Measurements from ENCODE around the gene CAV3.

GRCh38 chr3:8757551-8758518 lies 24.2 kb downstream of the CAV3 start:
- TF ChIP-seq CTCF (IDR thresholded peaks at IDR 0.05; ENCODE audit: extremely low read depth in 1 of 2, insufficient read depth in 1 of 2, low read depth in 1 of 2, low read length in 2 of 2), result no peak
- no peak for TF ChIP-seq POLR2A (IDR thresholded peaks at IDR 0.05; ENCODE audit: low read depth, low read length)
- TF ChIP-seq EZH2 (IDR thresholded peaks at IDR 0.05; ENCODE audit: borderline replicate concordance, low read depth, low read length, severe bottlenecking), result no peak
- no peak for TF ChIP-seq MAX (IDR thresholded peaks at IDR 0.05; ENCODE audit: insufficient read depth, insufficient read length)
- TF ChIP-seq FOS (IDR thresholded peaks at IDR 0.05; ENCODE audit: borderline replicate concordance, insufficient read depth, low read length), result no peak
- TF ChIP-seq POLR2AphosphoS5 (IDR thresholded peaks at IDR 0.05; ENCODE audit: insufficient read depth, low read depth, low read length), result no peak
- TF ChIP-seq MYC (IDR thresholded peaks at IDR 0.05; ENCODE audit: low read depth, low read length), result no peak
- TF ChIP-seq GATA2 (IDR thresholded peaks at IDR 0.05; ENCODE audit: insufficient read depth, insufficient read length, low read depth, low read length), result no peak
- no peak for TF ChIP-seq JUN (IDR thresholded peaks at IDR 0.05; ENCODE audit: borderline replicate concordance, insufficient read depth, insufficient read length, low read depth)
